ENCODE results near the gene MAP7D1.
"Not testable (repeated sequence)": the region's sequence is repeated elsewhere in the genome, so short reads cannot be mapped to it uniquely, and the experiment has no call there.

MAP7D1 gene

GRCh38 chr1:36154335-36154734 is 1.6 kb upstream of the MAP7D1 start:
- DNase-seq, result no peak

DNA sequence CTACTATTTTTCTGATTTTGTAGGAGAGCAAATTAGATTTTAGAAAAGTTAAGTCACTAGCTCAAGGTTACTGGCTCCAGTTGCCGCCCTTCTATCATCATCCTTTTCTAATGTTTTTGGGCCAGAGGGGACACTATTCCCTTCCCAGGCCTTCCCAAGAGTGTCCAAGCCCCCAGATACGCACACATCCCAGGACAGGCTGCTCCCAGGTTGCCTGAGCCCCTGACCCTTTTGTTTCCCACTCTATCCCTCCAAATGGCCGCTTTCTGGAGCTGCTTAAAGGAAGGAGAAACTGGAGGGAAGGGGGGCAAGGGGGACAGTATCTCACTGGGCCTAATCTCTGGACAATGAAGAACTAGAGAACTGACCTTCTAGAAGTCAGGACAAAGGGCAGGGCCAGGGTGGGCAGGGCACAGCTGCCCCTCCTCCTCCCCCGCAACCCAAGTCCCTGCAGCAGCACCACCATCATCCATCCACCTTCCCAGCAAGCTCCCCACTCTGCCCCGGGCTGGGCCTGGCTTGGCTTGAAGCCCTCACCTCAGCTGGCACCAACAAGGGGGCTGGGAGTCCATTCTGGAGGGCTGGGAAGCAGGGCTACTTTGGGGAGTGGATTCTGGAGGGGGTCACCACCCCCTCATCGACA is 1.1 kb upstream of the MAP7D1 start:
- DNase-seq, result no peak

DNA sequence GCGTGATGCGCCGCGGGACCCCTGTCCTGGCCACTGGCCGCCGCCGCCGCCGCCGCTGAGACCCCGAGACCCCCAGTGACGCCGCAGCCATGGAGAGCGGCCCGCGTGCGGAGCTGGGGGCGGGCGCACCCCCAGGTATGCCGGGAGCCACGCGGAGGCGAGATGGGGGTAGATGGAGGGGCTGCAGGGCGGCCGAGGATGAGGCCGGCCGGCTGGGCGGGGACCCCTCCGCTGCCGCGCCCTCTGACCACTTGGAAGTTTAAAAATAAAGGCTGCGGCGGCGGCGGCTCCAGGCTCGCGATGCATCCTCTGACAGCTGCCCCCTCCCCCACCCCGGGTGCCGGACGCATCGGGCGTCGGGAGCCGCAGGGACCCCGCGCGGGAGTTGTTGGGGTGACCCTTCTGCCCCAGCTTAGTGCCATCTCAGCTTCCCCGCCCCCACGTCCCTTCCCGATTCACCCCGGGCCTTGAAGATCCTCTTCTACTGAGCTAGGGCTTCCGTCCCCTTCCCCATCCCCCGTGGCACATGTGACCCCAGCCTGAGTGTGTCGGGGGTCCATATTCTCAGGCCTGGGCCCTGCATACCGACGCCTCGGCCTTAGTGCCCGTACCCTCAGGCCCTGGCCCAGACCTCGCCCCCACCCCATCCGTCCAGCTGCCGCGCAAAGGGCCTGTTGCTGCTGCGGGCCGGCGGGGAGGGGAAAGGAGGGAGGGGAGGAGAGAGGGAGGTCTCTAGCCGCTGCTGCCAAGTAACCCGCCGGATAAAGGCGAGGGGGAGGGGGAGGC is 562 bp downstream of the MAP7D1 start:
- DNase-seq, result peak; percentile 29

- no peak for DNase-seq
These were observed 1.3 kb downstream of the MAP7D1 start for GRCh38 chr1:36157115-36157903.

DNA sequence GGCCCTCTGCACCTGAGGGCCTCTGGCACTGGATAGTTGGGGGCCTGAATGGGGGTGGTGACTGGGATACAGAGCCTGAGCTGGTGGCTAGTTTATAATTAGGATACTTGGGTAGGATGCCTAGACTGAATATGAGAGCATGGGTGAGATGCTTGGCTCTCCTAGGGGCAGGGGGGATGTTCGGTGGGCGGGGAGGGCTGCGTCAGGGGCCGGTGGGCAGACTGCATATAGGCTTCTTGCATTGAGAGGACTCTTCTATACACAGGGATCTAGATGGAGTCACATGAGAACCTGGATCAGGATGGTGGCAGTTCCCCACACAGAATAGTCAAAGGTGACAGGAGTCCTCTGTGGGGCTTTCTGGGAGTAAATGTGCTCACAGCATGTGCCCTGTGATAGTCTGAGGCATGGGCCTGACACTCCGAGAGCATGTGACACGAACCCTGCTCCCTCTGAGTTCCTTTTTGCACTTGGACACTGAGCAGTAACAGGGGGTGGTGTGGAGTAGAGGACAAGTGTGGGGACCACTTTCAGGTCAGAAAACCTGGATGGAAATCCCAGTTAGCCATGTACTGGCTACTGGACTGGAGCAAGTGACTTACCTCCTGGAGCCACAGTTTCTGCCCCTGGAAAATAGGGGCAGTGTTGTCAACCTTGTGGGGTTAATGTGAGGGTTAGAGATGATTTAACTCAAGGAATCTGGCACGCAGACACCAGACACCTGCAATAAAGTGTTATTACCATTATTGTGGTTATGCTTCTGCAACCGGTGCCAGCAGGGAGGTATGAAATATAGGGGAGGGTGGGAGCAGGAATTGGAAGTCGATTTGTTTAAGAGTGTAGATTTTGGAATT is 2.2 kb downstream of the MAP7D1 start:
- DNase-seq, result no peak

DNA sequence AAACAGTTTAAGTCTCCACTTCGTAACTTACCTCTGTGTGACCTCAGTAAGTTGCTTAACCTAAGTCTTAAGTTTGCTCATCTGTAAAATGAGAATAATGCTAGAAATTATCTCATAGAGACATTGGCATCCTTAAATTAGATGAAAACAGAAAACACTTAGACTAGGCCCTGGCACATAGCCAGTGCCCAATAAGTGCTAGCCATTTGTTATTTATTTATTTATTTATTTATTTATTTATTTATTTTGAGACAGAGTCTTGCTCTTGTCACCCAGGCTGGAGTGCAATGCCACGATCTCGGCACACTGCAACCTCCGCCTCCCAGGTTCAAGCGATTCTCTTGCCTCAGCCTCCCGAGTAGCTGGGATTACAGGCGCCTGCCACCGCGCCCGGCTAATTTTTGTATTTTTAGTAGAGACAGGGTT is 2.9 kb downstream of the MAP7D1 start:
- DNase-seq, result not testable (repeated sequence)

DNA sequence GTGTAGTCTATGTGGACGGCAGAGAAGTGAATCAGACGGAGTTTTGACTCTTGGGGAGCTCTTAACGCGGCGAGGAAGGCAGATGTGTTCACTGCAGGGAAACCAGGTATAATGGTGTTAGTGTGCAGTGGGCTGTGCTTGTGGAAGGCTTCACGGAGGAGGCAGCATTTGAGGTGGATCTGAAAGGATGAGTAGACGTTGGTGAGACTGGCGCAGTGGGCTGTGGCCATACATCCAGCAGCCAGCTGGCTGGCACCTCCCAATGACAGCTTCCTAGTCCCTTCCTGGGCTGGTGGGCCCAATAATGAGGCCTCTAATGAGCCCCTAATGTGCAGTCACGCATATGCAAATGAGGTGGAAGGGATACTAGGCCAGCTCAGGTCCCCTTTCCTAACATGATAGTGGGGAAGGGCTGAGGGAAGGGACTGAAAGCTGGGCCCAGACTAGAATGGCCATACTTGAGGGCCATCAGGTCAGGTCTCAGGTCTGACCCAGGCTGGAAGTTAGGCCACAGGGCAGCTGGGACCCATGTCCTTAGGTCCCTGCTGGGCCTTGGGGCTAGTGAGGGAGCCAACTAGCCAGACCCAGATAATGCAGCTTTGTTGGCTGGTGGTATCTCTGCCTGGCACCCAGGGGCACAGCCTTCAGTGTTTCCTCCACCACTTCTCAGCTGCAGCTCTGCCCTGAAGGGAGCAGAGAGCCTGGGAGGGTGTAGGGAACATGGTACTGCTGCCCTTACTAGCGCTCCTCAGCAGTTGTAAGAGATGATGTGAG is 3.8 kb downstream of the MAP7D1 start:
- DNase-seq, result no peak

DNA sequence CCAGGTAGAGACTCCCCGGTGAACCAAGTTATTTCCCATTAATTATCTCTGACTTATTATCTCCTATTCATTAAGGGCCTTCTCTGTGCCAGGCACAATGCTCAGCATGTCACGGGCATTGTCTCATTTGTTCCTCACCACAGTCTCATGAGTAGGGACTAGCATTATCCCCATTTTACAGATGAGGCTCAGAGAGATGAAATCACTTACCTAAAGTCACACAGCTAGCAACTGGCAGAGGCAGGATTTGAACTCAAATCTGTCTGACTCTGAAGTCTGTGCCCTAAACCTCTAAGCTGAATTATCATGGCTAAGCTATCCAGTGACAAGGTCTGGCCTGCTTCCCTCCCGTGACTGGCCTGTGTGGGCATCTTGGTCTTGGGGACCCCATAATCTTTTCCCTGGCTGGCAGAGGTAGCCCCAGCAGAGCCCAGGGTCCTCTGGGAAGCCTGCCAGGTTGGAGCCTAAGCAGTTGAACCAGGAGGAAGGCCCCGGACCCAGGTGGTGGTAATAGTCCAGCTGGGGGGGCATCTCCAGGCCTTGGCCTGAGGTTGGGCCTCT is 4.5 kb downstream of the MAP7D1 start:
- no peak for DNase-seq

- DNase-seq, result peak; percentile 39
These were observed 5.1 kb downstream of the MAP7D1 start for GRCh38 chr1:36160949-36161485.

- no peak for DNase-seq
These were observed 5.9 kb downstream of the MAP7D1 start for GRCh38 chr1:36161641-36162531.

DNA sequence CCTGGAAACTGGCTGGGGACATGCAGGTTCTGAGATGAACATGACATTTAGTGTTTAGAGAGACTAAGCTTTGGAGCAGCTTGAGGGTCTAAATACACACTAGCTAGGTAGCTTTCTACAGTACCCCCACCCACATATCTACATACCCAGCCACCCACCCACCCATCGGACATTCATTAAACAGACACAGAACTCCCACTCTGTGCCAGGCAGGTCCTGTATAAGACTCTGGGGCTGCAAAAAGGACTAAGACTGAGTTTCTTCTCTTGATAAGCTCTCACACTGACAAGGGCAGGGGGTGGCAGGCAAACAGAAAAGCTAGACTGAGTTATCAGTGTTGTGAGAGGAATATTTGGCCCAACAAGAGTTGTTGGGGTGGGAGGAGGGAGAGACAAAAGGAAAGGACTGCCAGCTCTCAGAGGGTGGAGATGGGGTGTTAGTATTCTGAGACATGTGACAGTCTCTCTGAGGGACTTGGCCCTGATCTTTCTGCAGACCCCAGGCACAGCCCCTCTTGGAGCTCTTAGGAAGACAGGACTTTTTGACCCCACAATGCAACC is 6.8 kb downstream of the MAP7D1 start:
- DNase-seq, result no peak

DNA sequence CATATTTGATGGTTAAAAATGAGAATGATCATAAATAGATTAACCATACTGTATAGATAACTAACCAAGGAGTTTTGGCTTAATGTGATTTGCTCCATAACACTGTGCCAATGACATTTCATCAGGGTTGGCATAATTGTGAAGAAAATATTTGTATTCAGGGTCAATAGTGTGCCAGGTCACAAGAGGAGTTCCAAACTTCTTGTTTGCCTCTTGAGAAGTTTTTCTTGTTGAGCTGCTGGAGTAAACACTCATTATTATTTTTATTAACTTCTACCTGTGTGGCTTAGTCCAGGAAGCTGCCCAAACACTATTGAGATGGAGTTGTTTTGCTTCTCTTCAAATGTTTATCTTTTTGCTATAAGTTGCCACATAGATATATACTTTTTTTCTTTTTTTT is 7.5 kb downstream of the MAP7D1 start:
- DNase-seq, result no peak

DNA sequence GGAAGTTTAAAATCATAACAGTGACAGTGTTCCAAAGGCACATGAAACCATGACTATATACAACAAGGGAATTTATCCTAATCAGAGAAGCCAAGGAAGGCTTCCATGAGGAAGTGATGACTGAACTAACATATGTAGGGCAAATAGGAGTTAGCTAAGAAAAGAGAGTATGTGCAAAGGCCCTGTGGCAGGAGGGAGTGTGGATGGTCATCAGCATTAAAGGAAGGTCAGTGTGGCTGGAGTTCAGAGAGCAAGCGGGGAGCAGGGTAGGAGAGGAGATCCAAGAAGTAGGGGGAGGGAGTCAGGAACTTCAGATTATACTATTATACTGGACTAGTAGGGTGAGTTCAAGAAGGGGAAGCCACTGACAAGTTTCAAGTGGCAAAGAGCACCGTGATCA is 8.4 kb downstream of the MAP7D1 start:
- DNase-seq, result no peak

GRCh38 chr1:36165145-36165544 is 9.2 kb downstream of the MAP7D1 start:
- no peak for DNase-seq

- DNase-seq, result no peak
These were observed 10.2 kb downstream of the MAP7D1 start for GRCh38 chr1:36166136-36166535.

GRCh38 chr1:36166938-36167905 is 11.3 kb downstream of the MAP7D1 start:
- peak; percentile 62 for DNase-seq

- DNase-seq, result no peak
These were observed 12.6 kb downstream of the MAP7D1 start for GRCh38 chr1:36168514-36168913.

DNA sequence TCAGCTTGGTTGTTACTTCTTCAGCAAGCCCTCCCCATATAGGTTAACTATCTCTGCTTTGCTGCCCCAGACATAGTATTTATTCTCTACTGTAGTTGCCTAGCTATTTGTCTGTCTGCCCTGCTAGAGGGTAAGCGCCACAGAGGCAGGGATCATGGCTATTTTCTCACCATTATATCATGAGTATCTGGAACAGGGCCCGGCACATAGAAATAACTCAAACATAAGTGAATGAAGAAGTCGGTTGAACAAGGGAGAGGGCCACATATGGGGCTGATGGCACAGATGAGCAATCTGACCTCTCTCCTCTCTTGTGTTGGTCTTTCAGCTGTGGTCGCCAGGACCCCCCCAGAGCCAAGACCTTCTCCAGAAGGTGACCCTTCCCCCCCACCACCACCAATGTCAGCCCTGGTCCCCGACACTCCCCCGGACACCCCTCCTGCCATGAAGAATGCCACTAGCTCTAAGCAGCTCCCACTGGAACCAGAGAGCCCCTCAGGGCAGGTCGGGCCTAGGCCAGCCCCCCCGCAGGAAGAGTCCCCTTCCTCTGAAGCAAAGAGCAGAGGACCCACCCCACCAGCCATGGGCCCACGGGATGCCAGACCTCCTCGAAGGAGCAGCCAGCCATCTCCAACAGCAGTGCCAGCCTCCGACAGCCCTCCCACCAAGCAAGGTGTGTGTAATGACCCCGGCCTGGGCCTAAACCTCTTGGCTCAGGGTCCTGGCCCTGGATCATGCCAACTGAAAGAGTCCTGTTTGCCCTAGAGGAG is 14.9 kb downstream of the MAP7D1 start:
- DNase-seq, result no peak

Measured in amniotic stem cell (primary cell).